K562 (cell line): ENCODE measurements around the gene LUM. TPM values are rescaled to one million over a fixed set of nuclear protein-coding genes. Genes with fewer than 3 reads are reported as not detected.

Experiments used
- ATAC-seq: fragments of 200-7000 bp; cut with Tn5 transposase; 3 replicates; pipeline ENCODE4 v1.9.1; 2020; ENCODE audit warnings: moderate library complexity
- BruUV-seq: library from RNA; stranded (reverse); fragments of 400-500 nt; replicated peaks from 2 replicates; lab custom pipeline; 2021; lab: Mats Ljungman, UMichigan
- CTCF ChIA-PET: fragments of 300-600 bp; formaldehyde crosslinking; extraction: SDS; loops from one replicate; lab custom pipeline; 2021; ENCODE audit warnings: low intra/inter-chr PET ratio; lab: Yijun Ruan, JAX
- POLR2A ChIA-PET: fragments of 300-600, 350-650 bp; sonication (Branson Sonifier 250); formaldehyde crosslinking; extraction: SDS; loops from one replicate; lab custom pipeline; 2021; ENCODE audit warnings: antibody characterized with exemption, inconsistent platforms; lab: Yijun Ruan, JAX
- DNase-seq, 4 experiments: peaks; one replicate each; pipeline versions ENCODE4 v3.0.0 to v3.0.0-alpha.2; 2011 to 2018; ENCODE audit warnings: low spot score in 3 of 4, mixed read lengths in 3 of 4; ENCODE audit errors: extremely low read depth in 1 of 4
- FAIRE-seq: peaks from 2 replicates; lab custom pipeline; 2011; peaks lifted over from hg19 to GRCh38; lab: Jason Lieb, UNC
- H2AFZ ChIP-seq: 2 replicates; pipeline ENCODE4 v1.6.0; 2011; ENCODE audit warnings: low read depth, low read length, control low read depth, inconsistent platforms
- H3K27ac ChIP-seq: fragments of 200-600 bp; 3 replicates; pipeline ENCODE4 v1.8.0; 2011; ENCODE audit warnings: low read depth, mild to moderate bottlenecking, control low read depth, inconsistent platforms, low read length, moderate library complexity, mixed read lengths; ENCODE audit errors: extremely low read depth
- H3K27me3 ChIP-seq, 2 experiments: fragments of 300-600 bp in 1 of 2; 2 replicates in 1 of 2; 3 replicates in 1 of 2; pipeline versions ENCODE4 v1.6.0 to v1.8.0; 2011; ENCODE audit warnings: inconsistent platforms in 2 of 2, low read length in 2 of 2, mild to moderate bottlenecking in 1 of 2, mixed read lengths in 1 of 2, moderate library complexity in 1 of 2; ENCODE audit not compliant: control insufficient read depth in 2 of 2, insufficient read depth in 2 of 2
- H3K36me3 ChIP-seq: fragments of 300-600 bp; 3 replicates; pipeline ENCODE4 v1.8.0; 2011; ENCODE audit warnings: mild to moderate bottlenecking, low read length, inconsistent platforms; ENCODE audit not compliant: control insufficient read depth, insufficient read depth
- H3K4me1 ChIP-seq, 2 experiments: fragments of 200-600 bp in 1 of 2; replicated peaks in 1 of 2; 2 replicates in 1 of 2; 3 replicates in 1 of 2; pipeline versions ENCODE4 v1.5.1 to v1.8.0; 2011; ENCODE audit warnings: inconsistent platforms in 2 of 2, low read length in 2 of 2, mild to moderate bottlenecking in 1 of 2, mixed read lengths in 1 of 2, moderate library complexity in 1 of 2; ENCODE audit not compliant: control insufficient read depth in 2 of 2, insufficient read depth in 2 of 2
- H3K4me2 ChIP-seq: 2 replicates; pipeline ENCODE4 v1.6.1; 2011; ENCODE audit warnings: low read length, control low read depth, inconsistent platforms, mixed read lengths; ENCODE audit not compliant: insufficient read depth
- H3K4me3 ChIP-seq: fragments of 200-600 bp; sonication (generic), shearing (Covaris generic); 2 replicates; pipeline ENCODE4 v1.5.1; 2016; ENCODE audit warnings: control low read depth, inconsistent platforms
- H3K79me2 ChIP-seq: fragments of 200-600 bp; 3 replicates; pipeline ENCODE4 v1.8.0; 2011; ENCODE audit warnings: low read length, inconsistent platforms; ENCODE audit not compliant: control insufficient read depth, insufficient read depth
- H3K9ac ChIP-seq, 2 experiments: 2 replicates each; pipeline versions ENCODE4 v1.6.0 to v1.6.1; 2011; ENCODE audit warnings: low read depth in 2 of 2, low read length in 2 of 2, control low read depth in 1 of 2, inconsistent platforms in 1 of 2, mild to moderate bottlenecking in 1 of 2, mixed read lengths in 1 of 2; ENCODE audit not compliant: insufficient read depth in 1 of 2
- H3K9me1 ChIP-seq: one replicate; pipeline ENCODE4 v1.6.0; 2011; ENCODE audit warnings: inconsistent platforms, mild to moderate bottlenecking, low read length, moderate library complexity; ENCODE audit not compliant: control insufficient read depth, insufficient read depth
- H3K9me3 ChIP-seq: replicated peaks from 2 replicates; pipeline ENCODE4 v1.5.1; 2011; ENCODE audit warnings: low read depth, low read length, inconsistent platforms; ENCODE audit not compliant: control insufficient read depth, insufficient read depth
- H4K20me1 ChIP-seq: replicated peaks from 2 replicates; pipeline ENCODE4 v1.6.1; 2011; ENCODE audit warnings: low read length, inconsistent platforms, mixed read lengths; ENCODE audit not compliant: control insufficient read depth, insufficient read depth
- CC2D1A ChIP-seq: fragments of 450-650 bp; IDR thresholded peaks from 2 replicates; pipeline ENCODE4 v1.6.1; 2017; ENCODE audit warnings: mild to moderate bottlenecking
- ESRRA ChIP-seq: fragments of 450-650 bp; IDR thresholded peaks from 2 replicates; pipeline ENCODE4 v1.6.1; 2014; ENCODE audit warnings: low read depth, mild to moderate bottlenecking, moderate library complexity, borderline replicate concordance
- ETV1 ChIP-seq: fragments of 450-650 bp; conservative IDR thresholded peaks from 2 replicates; pipeline ENCODE4 v1.6.1; 2016; ENCODE audit warnings: missing genetic modification characterization, control low read depth, low read depth, missing compliant biosample characterization
- FOXK1 ChIP-seq: sonication (generic); formaldehyde crosslinking; IDR thresholded peaks from 2 replicates; pipeline ENCODE4 v1.8.0; 2022; ENCODE audit warnings: missing genetic modification reagents, mild to moderate bottlenecking, borderline replicate concordance
- MCM5 ChIP-seq: fragments of 450-650 bp; IDR thresholded peaks from 2 replicates; pipeline ENCODE4 v1.6.1; 2016; ENCODE audit warnings: low read depth
- NBN ChIP-seq: fragments of 450-650 bp; IDR thresholded peaks from 2 replicates; pipeline ENCODE4 v1.6.1; 2016; ENCODE audit warnings: low read depth, mild to moderate bottlenecking
- SMAD1 ChIP-seq: fragments of 150-350 bp; IDR thresholded peaks from 2 replicates; pipeline ENCODE4 v1.6.1; 2014; ENCODE audit warnings: low read length, low read depth; ENCODE audit not compliant: partially characterized antibody
- TGIF2 ChIP-seq: sonication (generic); formaldehyde crosslinking; IDR thresholded peaks from 2 replicates; pipeline ENCODE4 v1.8.1; 2022; ENCODE audit warnings: mild to moderate bottlenecking, missing genetic modification reagents, moderate library complexity
- ZBTB7A ChIP-seq: IDR thresholded peaks from 2 replicates; pipeline ENCODE4 v1.6.1; 2011; ENCODE audit warnings: low read depth, mild to moderate bottlenecking, low read length, moderate library complexity, borderline replicate concordance; ENCODE audit not compliant: control insufficient read depth
- ZNF121 ChIP-seq: sonication (generic); formaldehyde crosslinking; conservative IDR thresholded peaks from 2 replicates; pipeline ENCODE4 v1.8.0; 2022; ENCODE audit warnings: missing genetic modification reagents
- WGBS: fragments of 100-300 bp; shearing (Covaris generic); methylation state at CpG from one replicate; pipeline ENCODE4 v1.1.6; 2016; ENCODE audit warnings: low coverage, mixed read lengths; ENCODE audit not compliant: insufficient coverage; ENCODE audit errors: missing lambda C conversion rate; 5-methylcytosine and 5-hydroxymethylcytosine counted together
- in situ Hi-C: fragments of 300-500 bp; cut with MboI; formaldehyde crosslinking; loops from 4 replicates; pipeline ENCODE4 v1.15.0; 2018; ENCODE audit warnings: inconsistent platforms, mixed read lengths
- intact Hi-C: fragments of 100-400 bp; cut with micrococcal nuclease; formaldehyde crosslinking; loops from 2 replicates; pipeline ENCODE4 v1.14.2; 2022
- polyA plus RNA-seq, 8 experiments: library from polyadenylated mRNA; depleted of rRNA in 4 of 8; stranded (reverse) in 5 of 8; unstranded in 3 of 8; fragments of >200 nt; fragmentation: Nextera tagmentation in 2 of 8; fragmentation: Illumina TruSeq in 1 of 8; extraction: Ambion mirVana in 2 of 8; extraction: Trizol in 1 of 8; gene quantifications; 2 replicates each; pipeline versions ENCODE4 v1.2.1 to v1.2.3, GENCODE V29; 2011 to 2014; ENCODE audit warnings: inconsistent platforms in 1 of 8, missing spikeins in 1 of 8
- total RNA-seq, 7 experiments: library from RNA; depleted of rRNA in 6 of 7; stranded (reverse); fragments of >200 nt in 6 of 7; fragmentation: Illumina TruSeq in 2 of 7; extraction: Trizol in 2 of 7; gene quantifications; 2 replicates each; pipeline versions ENCODE4 v1.2.1 to v1.2.3, GENCODE V29; 2011 to 2021; ENCODE audit warnings: low replicate concordance in 1 of 7
- TF ChIP-seq, protein P1 (sequence below): sonication (generic); formaldehyde crosslinking; IDR thresholded peaks from 2 replicates; pipeline ENCODE4 v1.8.1; 2023; ENCODE audit warnings: mild to moderate bottlenecking, missing genetic modification reagents
- TF ChIP-seq, protein P2 (sequence below): fragments of 450-650 bp; formaldehyde crosslinking; conservative IDR thresholded peaks from 2 replicates; pipeline ENCODE4 v1.4.0; 2022; ENCODE audit warnings: mild to moderate bottlenecking, missing genetic modification characterization
- TF ChIP-seq, protein P3 (sequence below): fragments of 250-450 bp; sonication (Bioruptor Pico); IDR thresholded peaks from 2 replicates; pipeline ENCODE4 v1.9.0; 2021; ENCODE audit warnings: mild to moderate bottlenecking, inconsistent platforms
- TF ChIP-seq, protein P4 (sequence below), 2 experiments: fragments of 450-650 bp in 1 of 2; sonication (generic) in 1 of 2; formaldehyde crosslinking in 1 of 2; IDR thresholded peaks in 1 of 2; conservative IDR thresholded peaks in 1 of 2; 2 replicates each; pipeline versions ENCODE4 v1.6.1 to v1.8.1; 2016 to 2023; ENCODE audit warnings: mild to moderate bottlenecking in 2 of 2, moderate library complexity in 2 of 2, inconsistent platforms in 1 of 2, missing genetic modification reagents in 1 of 2
- TF ChIP-seq, protein P5 (sequence below): IDR thresholded peaks from 2 replicates; pipeline ENCODE4 v1.6.1; 2011; ENCODE audit not compliant: insufficient read length; ENCODE audit errors: extremely low read depth

Gene LUM
- total and polyA plus RNA-seq, 9 of the 15 experiments (the other 6 are each of a cell fraction or from before 2014, with no cell fraction given) = 0.40 TPM; not detected in 8

DNA sequence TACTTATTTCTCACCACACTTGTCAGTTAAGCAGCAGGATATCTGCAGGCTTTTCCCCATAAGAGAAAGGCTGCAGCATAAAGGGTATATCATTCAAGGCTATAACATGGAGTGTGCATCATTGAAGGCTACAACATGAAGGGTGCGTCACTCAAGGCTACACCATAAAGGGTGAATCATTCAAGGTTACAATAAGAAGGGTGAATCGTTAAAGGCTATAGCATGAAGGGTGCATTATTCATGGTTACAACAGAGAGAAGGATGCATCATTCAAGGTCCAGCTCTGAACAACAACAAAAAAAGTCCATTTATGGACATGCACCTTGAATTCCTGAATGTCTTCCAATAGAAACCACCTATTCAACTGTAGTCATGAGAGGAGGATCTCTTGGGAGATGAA, 32.8 kb upstream of the LUM start:
- Histone ChIP-seq H3K27ac (no peak overlapping the region), H2AFZ (no peak overlapping the region), H3K36me3 (no peaks in the 10 kb centered on the region), H3K4me1 (no peaks in the 10 kb centered on the region), H3K4me3 (no peak overlapping the region), H4K20me1 (no peaks in the 10 kb centered on the region), H3K79me2 (no peaks in the 10 kb centered on the region), H3K27me3 (no peaks in the 10 kb centered on the region), H3K9me3 (no peaks in the 10 kb centered on the region), H3K9ac (no peak overlapping the region), H3K4me2 (no peak overlapping the region), H3K9me1 (no peaks in the 10 kb centered on the region)
- no peak for FAIRE-seq
- ChIA-PET CTCF (no interaction called here), POLR2A (no interaction called here)
- intact Hi-C loops (no loop called here), in situ Hi-C loops (no loop called here)
- 0% methylated on average over 2 of the region's 2 CpGs for WGBS
- BruUV-seq = no TSS peak
- no peak for DNase-seq
- no peak for ATAC-seq
- TF ChIP-seq, protein P1, sequence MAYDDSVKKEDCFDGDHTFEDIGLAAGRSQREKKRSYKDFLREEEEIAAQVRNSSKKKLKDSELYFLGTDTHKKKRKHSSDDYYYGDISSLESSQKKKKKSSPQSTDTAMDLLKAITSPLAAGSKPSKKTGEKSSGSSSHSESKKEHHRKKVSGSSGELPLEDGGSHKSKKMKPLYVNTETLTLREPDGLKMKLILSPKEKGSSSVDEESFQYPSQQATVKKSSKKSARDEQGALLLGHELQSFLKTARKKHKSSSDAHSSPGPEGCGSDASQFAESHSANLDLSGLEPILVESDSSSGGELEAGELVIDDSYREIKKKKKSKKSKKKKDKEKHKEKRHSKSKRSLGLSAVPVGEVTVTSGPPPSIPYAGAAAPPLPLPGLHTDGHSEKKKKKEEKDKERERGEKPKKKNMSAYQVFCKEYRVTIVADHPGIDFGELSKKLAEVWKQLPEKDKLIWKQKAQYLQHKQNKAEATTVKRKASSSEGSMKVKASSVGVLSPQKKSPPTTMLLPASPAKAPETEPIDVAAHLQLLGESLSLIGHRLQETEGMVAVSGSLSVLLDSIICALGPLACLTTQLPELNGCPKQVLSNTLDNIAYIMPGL = no peak
- TF ChIP-seq, protein P2, sequence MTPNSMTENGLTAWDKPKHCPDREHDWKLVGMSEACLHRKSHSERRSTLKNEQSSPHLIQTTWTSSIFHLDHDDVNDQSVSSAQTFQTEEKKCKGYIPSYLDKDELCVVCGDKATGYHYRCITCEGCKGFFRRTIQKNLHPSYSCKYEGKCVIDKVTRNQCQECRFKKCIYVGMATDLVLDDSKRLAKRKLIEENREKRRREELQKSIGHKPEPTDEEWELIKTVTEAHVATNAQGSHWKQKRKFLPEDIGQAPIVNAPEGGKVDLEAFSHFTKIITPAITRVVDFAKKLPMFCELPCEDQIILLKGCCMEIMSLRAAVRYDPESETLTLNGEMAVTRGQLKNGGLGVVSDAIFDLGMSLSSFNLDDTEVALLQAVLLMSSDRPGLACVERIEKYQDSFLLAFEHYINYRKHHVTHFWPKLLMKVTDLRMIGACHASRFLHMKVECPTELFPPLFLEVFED (CRISPR knock-in tag) = no peak
- no peak for TF ChIP-seq MCM5
- no peak for TF ChIP-seq ETV1 (tag)
- TF ChIP-seq ESRRA = no peak
- TF ChIP-seq, protein P3, sequence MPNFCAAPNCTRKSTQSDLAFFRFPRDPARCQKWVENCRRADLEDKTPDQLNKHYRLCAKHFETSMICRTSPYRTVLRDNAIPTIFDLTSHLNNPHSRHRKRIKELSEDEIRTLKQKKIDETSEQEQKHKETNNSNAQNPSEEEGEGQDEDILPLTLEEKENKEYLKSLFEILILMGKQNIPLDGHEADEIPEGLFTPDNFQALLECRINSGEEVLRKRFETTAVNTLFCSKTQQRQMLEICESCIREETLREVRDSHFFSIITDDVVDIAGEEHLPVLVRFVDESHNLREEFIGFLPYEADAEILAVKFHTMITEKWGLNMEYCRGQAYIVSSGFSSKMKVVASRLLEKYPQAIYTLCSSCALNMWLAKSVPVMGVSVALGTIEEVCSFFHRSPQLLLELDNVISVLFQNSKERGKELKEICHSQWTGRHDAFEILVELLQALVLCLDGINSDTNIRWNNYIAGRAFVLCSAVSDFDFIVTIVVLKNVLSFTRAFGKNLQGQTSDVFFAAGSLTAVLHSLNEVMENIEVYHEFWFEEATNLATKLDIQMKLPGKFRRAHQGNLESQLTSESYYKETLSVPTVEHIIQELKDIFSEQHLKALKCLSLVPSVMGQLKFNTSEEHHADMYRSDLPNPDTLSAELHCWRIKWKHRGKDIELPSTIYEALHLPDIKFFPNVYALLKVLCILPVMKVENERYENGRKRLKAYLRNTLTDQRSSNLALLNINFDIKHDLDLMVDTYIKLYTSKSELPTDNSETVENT = no peak
- no peak for TF ChIP-seq ZNF121 (CRISPR knock-in tag)
- TF ChIP-seq, protein P4, sequence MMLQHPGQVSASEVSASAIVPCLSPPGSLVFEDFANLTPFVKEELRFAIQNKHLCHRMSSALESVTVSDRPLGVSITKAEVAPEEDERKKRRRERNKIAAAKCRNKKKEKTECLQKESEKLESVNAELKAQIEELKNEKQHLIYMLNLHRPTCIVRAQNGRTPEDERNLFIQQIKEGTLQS (IDR thresholded peaks at IDR 0.05) = no peak
- TF ChIP-seq, protein P4 (CRISPR knock-in tag; conservative IDR thresholded peaks at IDR 0.05) = no peak
- no peak for TF ChIP-seq SMAD1
- no peak for TF ChIP-seq TGIF2 (CRISPR knock-in tag)
- TF ChIP-seq ZBTB7A = no peak
- no peak for TF ChIP-seq NBN
- TF ChIP-seq FOXK1 = no peak
- no peak for TF ChIP-seq CC2D1A
- TF ChIP-seq, protein P5, sequence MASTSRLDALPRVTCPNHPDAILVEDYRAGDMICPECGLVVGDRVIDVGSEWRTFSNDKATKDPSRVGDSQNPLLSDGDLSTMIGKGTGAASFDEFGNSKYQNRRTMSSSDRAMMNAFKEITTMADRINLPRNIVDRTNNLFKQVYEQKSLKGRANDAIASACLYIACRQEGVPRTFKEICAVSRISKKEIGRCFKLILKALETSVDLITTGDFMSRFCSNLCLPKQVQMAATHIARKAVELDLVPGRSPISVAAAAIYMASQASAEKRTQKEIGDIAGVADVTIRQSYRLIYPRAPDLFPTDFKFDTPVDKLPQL = no peak
